Breast epithelium (tissue), 3 donors: Measurements from ENCODE around the gene DGAT2.

Experiments used
- CTCF ChIP-seq, 3 donors: fragments of 450-650 bp; IDR thresholded peaks; one replicate each; pipeline ENCODE4 v1.5.1; 2016 to 2017; ENCODE audit warnings: antibody characterized with exemption in 3 of 3, mild to moderate bottlenecking in 3 of 3, moderate library complexity in 3 of 3
- POLR2AphosphoS5 ChIP-seq, 3 donors: sonication (generic); formaldehyde crosslinking; IDR thresholded peaks; one replicate each; pipeline ENCODE4 v1.6.1; 2017; ENCODE audit warnings: antibody characterized with exemption in 3 of 3

- no peak for TF ChIP-seq CTCF (IDR thresholded peaks at IDR 0.05)
- no peak for TF ChIP-seq POLR2AphosphoS5 (IDR thresholded peaks at IDR 0.05)
These were observed 52.1 kb downstream of the DGAT2 start for GRCh38 chr11:75820645-75821044.
